ENCODE results near the gene EPHA6.
"Not testable (repeated sequence)": the region's sequence is repeated elsewhere in the genome, so short reads cannot be mapped to it uniquely, and the experiment has no call there.

Gene EPHA6

GRCh38 chr3:97613139-97613538, 798.7 kb downstream of the EPHA6 start:
- Histone ChIP-seq H3K4me1 (ENCODE audit: insufficient read depth, low read length, severe bottlenecking) (no peaks in the 10 kb centered on the region), H3K9me2 (ENCODE audit: low read depth, low read length) (no peaks in the 10 kb centered on the region), H3K4me3 (ENCODE audit: low read depth, low read length, poor library complexity, severe bottlenecking) (no peak overlapping the region), H4K20me1 (ENCODE audit: insufficient read depth, low read length) (no peaks in the 10 kb centered on the region), H3K27me3 (ENCODE audit: insufficient read depth, low read length) (no peaks in the 10 kb centered on the region), H3K27ac (ENCODE audit: low read depth, low read length, poor library complexity, severe bottlenecking) (no peak overlapping the region), H3K9me3 (ENCODE audit: low read length) (no peaks in the 10 kb centered on the region), H3K4me2 (ENCODE audit: low read length) (no peak overlapping the region), H3K79me2 (ENCODE audit: insufficient read depth, low read length) (no peaks in the 10 kb centered on the region), H3F3A (ENCODE audit: insufficient read depth, low read length) (no peaks in the 10 kb centered on the region), H3K9ac (ENCODE audit: low read length) (no peak overlapping the region), H2AFZ (ENCODE audit: low read length) (no peak overlapping the region), H3K36me3 (ENCODE audit: insufficient read depth, low read length) (no peaks in the 10 kb centered on the region)
- TF ChIP-seq EZH2 (IDR thresholded peaks at IDR 0.05; ENCODE audit: borderline replicate concordance, low read length) = no peak
- no peak for TF ChIP-seq CTCF (IDR thresholded peaks at IDR 0.05; ENCODE audit: low read length)

GRCh38 chr3:97620514-97620913, 806.1 kb downstream of the EPHA6 start:
- H3K9me2 ChIP-seq (ENCODE audit: low read depth, low read length); H3K4me1 ChIP-seq (ENCODE audit: insufficient read depth, low read length, severe bottlenecking); H3K27ac ChIP-seq (ENCODE audit: low read depth, low read length, poor library complexity, severe bottlenecking); H3K36me3 ChIP-seq (ENCODE audit: insufficient read depth, low read length); H4K20me1 ChIP-seq (ENCODE audit: insufficient read depth, low read length); H3K27me3 ChIP-seq (ENCODE audit: insufficient read depth, low read length); H3F3A ChIP-seq (ENCODE audit: insufficient read depth, low read length); H3K4me3 ChIP-seq (ENCODE audit: low read depth, low read length, poor library complexity, severe bottlenecking); H3K9me3 ChIP-seq (ENCODE audit: low read length); H3K4me2 ChIP-seq (ENCODE audit: low read length); H3K9ac ChIP-seq (ENCODE audit: low read length); H3K79me2 ChIP-seq (ENCODE audit: insufficient read depth, low read length); H2AFZ ChIP-seq (ENCODE audit: low read length): not testable (repeated sequence)

GRCh38 chr3:97636465-97636864, 822.1 kb downstream of the EPHA6 start:
- Histone ChIP-seq H3K4me1 (ENCODE audit: insufficient read depth, low read length, severe bottlenecking) (no peaks in the 10 kb centered on the region), H3K27me3 (ENCODE audit: insufficient read depth, low read length) (no peaks in the 10 kb centered on the region), H2AFZ (ENCODE audit: low read length) (no peak overlapping the region), H3K9me2 (ENCODE audit: low read depth, low read length) (no peaks in the 10 kb centered on the region), H3K79me2 (ENCODE audit: insufficient read depth, low read length) (no peaks in the 10 kb centered on the region), H3K9me3 (ENCODE audit: low read length) (no peaks in the 10 kb centered on the region), H3K27ac (ENCODE audit: low read depth, low read length, poor library complexity, severe bottlenecking) (no peak overlapping the region), H3K4me3 (ENCODE audit: low read depth, low read length, poor library complexity, severe bottlenecking) (no peak overlapping the region), H3K4me2 (ENCODE audit: low read length) (no peak overlapping the region), H3K9ac (ENCODE audit: low read length) (no peak overlapping the region), H4K20me1 (ENCODE audit: insufficient read depth, low read length) (no peaks in the 10 kb centered on the region), H3K36me3 (ENCODE audit: insufficient read depth, low read length) (no peaks in the 10 kb centered on the region), H3F3A (ENCODE audit: insufficient read depth, low read length) (no peaks in the 10 kb centered on the region)
- no peak for TF ChIP-seq CTCF (IDR thresholded peaks at IDR 0.05; ENCODE audit: low read length)
- TF ChIP-seq EZH2 (IDR thresholded peaks at IDR 0.05; ENCODE audit: borderline replicate concordance, low read length) = no peak

- H3K27me3 ChIP-seq (ENCODE audit: insufficient read depth, low read length) = no peaks in the 10 kb centered on the region
- no peak for TF ChIP-seq EZH2 (IDR thresholded peaks at IDR 0.05; ENCODE audit: borderline replicate concordance, low read length)
- no peak for TF ChIP-seq CTCF (IDR thresholded peaks at IDR 0.05; ENCODE audit: low read length)
- H3K9me2 ChIP-seq (ENCODE audit: low read depth, low read length) = no peaks in the 10 kb centered on the region
- no peaks in the 10 kb centered on the region for H3K9me3 ChIP-seq (ENCODE audit: low read length)
- H3K36me3 ChIP-seq (ENCODE audit: insufficient read depth, low read length) = no peaks in the 10 kb centered on the region
- no peak overlapping the region for H2AFZ ChIP-seq (ENCODE audit: low read length)
- no peak overlapping the region for H3K27ac ChIP-seq (ENCODE audit: low read depth, low read length, poor library complexity, severe bottlenecking)
- no peak overlapping the region for H3K9ac ChIP-seq (ENCODE audit: low read length)
- H3F3A ChIP-seq (ENCODE audit: insufficient read depth, low read length) = no peaks in the 10 kb centered on the region
- H3K4me2 ChIP-seq (ENCODE audit: low read length) = no peak overlapping the region
- no peaks in the 10 kb centered on the region for H3K79me2 ChIP-seq (ENCODE audit: insufficient read depth, low read length)
- H4K20me1 ChIP-seq (ENCODE audit: insufficient read depth, low read length) = no peaks in the 10 kb centered on the region
- H3K4me3 ChIP-seq (ENCODE audit: low read depth, low read length, poor library complexity, severe bottlenecking) = no peak overlapping the region
- no peaks in the 10 kb centered on the region for H3K4me1 ChIP-seq (ENCODE audit: insufficient read depth, low read length, severe bottlenecking)
Measured at GRCh38 chr3:97646932-97647331, 832.5 kb downstream of the EPHA6 start.

All from OCI-LY1 (cell line).